ENCODE measurements around the gene OAF.

OAF gene

DNA sequence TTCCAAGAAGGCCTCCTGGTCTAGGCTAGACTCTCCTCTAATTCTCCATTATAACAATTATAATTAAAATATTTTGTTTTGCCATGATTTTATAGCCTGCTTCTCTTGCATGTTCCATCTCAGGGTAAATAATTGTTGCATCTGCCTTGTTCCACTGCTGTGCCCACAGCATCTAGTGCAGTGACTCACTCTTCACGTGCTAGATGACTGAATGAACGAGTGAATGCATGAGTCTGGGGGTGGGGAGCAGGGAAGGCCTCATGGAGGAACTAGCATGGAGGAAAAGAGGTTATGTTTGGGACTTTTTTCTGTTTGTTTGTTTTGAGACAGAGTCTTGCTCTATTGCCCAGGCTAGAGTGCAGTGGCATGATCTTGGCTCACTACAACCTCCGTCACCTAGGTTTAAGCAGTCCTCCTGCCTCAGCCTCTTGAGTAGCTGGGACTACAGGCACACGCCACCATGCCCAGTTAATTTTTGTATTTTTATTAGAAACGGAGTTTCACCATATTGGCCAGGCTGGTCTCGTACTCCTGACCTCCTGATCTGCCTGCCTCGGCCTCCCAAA lies 5.2 kb upstream of the OAF start:
- DNase-seq (ENCODE audit: low spot score), result no peak

DNA sequence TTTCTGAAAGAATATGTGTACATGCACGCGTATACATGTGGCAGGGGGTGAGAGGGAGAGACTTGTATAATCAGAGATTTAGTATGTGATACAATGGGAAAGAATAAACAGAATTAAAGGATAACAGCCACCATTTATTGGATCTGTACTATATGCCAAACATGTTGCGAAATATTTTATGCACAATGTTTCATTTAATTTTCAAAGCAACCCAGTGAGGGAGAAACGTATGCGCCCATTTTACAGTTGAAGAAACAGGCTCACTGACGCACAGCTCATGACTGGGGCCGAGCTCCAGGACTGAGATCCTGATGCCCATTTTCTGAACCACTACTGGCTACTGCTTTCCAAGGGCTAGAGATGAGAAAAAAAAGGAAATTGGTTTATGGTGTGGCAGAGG lies 3.3 kb upstream of the OAF start:
- DNase-seq (ENCODE audit: low spot score), result no peak

DNA sequence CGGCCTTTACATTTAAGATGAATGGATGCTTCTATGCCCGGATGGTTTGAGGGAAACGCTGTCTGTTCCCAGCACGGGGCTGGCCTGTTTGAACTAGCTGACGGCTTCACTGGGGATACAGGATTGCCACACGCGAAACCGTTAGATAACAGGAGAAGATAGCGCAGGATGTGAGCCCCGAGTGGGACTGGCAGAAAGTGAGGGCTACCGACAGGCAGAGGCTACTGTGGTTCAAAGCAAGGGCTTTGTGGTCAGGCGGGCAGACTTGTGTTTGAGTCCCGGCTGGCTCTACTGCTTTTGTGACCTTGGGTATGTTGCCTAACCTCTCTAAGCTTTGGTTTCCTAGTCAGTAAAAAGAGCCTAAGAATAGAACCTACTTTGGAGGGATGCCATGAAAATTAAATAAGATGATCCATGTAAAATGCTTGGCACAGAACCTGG lies 2.8 kb upstream of the OAF start:
- DNase-seq (ENCODE audit: low spot score), result no peak

DNA sequence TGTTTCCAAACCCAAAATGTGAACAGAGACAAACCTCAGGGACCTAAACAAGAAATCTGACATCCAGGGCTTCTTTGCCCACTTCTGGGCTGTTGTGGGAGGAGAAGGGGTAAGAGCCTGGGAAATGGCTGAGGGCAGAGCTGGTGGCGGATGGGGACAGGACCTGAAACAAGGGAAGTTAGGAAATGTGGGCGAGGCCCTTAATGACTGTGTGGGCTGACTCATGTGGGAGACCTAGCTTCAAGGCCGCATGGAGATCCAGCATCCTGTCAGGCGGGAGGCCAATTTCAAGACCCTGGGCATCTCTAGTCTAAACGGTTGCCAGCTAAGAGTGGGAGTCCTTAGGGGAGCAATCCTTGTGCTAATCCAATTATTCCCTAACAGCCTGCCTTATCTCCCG lies 2.1 kb upstream of the OAF start:
- no peak for DNase-seq (ENCODE audit: low spot score)

DNA sequence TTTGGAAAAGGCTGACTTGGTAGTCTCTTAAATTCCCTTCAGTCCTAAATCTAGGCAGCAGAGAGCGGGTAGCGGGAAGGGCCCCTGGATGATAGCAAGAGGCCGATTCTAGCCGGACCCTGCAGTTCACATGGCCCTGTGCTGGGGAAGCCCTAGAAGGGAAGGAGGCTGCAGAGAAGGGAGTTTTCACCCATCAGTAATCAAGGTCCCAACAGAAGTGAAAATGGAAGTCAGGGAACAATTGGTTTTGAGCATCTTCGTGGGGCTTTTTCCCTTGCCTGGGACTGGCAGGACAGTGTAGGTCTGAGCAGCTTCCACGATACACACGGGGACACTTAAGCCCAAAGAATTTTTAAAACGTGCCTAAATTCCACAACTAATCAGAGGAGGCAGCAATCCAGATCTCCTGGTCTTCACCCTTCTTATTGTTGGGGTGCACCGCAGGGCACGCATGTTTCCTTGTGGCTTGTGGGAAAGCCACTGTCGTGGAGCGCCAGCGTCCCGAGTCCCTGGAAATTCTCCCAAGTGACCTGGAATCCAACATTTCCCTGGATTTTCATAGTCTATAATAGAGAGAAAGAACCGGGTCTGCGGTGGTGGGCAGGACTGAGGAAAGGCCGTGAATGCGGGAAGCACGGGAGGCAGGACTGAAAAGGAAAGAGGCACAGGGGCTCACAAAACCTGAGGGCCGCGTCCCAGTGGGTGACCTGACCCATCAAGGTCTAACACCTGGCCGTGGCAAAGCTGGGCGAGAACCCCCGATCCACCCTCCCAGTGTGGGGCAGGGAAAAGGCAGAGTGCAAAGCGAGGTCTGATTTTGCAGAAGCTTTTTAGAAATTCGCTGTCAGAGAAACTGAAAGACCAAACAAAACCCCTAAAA lies 846 bp upstream of the OAF start:
- no peak for DNase-seq (ENCODE audit: low spot score)

DNA sequence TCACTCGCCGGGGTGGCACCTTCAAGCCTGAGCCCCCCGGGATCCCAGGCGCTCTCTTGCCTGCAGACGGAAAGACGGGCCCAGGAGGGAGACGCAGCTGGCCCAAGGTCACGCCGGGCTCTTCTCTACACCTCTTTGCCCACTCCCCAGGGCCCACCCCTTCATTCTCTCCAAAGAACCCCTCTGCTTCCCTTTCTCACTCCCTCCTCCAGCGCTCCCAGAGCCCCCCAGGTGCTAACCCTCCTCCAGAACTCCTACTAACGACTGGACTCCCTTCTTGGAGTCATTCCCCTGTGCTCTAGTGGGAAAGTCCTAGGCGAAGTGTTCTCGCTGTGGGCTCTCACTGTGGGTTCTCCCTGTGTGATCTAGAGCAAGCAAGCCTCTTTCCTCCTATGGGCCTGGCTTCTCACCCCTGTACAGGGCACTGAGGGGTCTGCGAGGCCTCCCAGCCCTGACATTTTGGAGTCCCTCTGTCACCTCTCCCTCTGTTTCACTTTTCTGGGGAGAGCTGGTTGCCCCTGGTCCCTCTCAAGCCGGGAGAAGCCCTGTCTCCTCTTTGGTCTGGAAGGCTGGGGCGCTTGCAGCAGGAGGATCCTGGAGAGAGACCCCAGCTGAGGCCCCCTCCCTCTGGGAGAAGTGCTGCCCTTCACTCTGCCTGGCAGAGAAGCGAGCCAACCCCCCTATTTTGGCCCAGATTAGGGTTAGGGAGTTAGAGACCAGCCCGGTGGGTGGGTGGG lies 858 bp downstream of the OAF start:
- no peak for DNase-seq (ENCODE audit: low spot score)

DNA sequence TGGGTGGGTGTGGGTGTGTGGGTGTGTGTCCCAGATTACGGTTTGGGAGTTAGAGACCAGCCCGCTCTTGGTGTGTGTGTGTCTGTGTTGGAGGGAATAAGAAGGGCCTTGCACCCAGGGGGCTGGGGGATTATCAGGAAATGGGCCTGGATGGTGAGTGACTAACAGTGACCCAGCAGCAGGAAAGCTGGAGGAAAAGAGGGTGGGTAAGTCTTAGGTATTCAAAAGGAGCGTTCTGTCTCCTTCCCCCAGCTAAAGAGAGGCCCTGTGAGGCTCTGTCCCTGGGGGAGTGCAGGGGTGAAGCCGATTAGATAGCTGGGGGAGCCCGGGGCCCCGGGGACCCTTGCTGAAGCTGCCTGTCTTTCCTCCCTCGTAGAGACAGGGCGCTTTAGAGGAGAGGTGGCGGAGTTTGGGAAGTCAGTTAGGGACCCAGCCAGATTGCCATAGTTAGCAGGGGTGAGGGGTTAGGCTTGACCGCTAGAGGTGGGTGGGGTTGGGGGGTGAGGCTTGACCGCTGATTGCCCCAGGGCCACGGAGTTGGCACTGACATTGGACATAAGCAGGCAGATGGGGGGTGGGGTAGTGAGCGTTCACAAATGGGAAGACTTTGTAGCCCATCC lies 1.5 kb downstream of the OAF start:
- no peak for DNase-seq (ENCODE audit: low spot score)

DNA sequence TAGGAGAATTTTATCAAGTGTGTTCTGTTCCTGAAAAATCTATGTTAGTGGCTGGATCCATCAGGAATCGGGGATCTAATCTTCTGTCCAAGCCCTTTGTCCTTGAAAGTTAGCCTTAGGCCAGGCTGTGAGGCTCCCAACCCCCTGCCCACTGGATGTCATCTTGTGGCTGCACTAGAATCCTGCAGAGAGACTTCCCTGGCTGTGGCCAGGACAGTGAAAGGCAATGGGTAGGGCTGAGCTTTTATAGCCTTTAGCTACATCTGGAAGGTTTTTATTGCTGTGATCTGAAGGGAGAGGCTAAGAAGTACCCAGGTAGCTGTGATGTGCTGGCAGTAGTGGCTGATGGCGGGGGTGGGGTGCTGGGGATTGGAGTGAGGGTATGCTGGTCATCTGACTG lies 2.1 kb downstream of the OAF start:
- no peak for DNase-seq (ENCODE audit: low spot score)

DNA sequence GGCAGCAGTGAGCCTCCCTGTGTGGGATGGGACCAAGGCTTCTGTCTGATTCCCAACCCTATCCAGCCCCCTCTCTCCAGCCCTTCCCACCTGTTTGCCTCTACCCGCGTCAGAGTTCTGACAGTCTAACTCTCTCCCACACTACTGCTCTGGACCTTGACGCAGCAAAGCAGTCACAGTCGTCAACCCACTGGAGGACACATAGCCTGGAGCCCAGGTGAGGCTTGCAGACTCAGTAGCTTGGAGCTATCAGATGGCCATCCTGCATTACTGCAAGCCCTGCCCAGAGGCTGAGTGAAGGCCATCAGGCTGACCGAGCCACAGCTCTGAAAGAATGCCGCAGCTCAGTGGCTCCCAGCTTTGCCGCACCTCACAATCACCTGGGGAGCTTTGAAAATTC lies 3.7 kb downstream of the OAF start:
- DNase-seq (ENCODE audit: low spot score), result no peak

DNA sequence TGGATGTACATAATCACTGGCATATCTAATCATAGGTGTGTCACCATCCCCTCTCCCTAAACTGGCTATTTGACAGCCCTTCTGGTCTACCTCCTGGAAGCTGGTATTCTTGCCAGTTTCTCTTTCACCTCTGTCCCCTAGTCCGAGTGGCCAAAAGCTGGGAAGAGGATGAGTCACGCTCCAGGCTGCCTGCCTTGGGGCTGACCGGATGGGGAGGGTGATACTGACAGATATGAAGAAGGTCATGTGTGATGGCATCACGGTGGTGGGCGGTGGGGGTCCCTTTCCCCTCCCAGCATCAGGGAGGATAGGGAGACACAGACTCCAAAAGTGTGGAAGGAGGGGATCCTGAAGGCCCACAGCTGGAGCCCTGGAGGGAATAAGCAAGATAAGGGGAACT lies 4.8 kb downstream of the OAF start:
- DNase-seq (ENCODE audit: low spot score), result no peak

DNA sequence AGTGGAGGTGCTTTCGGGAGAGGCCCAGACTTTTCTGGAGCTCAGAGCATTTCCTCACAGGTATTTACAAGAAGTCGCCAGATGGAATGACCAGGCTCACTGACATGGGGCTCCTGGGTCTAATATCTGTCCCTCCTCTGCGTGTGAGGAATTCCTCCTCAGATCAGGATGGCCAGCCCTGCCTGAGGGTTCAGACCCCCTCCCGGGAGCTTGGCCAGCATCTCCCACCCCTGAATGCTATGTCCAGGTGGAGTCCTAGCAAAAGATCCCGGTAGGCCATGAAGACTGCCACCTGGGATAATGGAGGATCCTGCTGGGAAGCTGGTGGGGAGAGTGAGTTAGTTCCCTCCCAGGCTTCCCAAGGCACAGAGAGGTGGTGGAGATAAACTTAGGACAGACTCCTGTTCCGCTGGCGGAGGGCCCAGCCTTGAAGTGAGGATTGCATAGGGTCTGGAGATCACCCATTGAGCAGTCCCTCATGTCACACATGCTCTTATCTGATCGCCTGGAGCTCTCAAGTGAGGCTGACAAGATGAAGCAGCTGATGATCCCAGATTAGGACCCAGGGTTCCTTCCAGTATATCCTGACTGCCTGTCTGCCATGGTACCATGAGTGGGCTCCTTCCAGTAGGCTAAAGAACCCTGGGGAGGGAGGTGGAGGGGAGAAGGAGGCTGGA lies 5.7 kb downstream of the OAF start:
- no peak for DNase-seq (ENCODE audit: low spot score)

DNA sequence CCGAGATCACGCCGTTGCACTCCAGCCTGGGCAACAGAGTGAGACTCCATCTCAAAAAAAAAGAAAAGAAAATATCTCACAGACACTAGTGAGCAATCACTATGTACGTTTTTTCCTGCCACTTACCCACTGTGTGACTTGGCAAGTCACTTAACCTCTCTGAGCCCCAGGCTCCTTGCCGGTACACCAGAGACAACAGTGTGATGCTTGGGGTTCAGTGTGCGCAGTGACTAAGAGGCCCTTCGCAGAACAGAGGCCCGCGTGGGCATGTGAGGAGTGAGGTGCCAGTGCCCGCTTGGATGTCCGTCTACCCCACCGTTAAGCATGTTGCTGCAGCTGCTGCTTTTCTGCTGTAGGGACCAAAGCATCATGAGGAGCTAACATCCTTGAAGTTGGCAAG lies 6.7 kb downstream of the OAF start:
- no peak for DNase-seq (ENCODE audit: low spot score)

DNA sequence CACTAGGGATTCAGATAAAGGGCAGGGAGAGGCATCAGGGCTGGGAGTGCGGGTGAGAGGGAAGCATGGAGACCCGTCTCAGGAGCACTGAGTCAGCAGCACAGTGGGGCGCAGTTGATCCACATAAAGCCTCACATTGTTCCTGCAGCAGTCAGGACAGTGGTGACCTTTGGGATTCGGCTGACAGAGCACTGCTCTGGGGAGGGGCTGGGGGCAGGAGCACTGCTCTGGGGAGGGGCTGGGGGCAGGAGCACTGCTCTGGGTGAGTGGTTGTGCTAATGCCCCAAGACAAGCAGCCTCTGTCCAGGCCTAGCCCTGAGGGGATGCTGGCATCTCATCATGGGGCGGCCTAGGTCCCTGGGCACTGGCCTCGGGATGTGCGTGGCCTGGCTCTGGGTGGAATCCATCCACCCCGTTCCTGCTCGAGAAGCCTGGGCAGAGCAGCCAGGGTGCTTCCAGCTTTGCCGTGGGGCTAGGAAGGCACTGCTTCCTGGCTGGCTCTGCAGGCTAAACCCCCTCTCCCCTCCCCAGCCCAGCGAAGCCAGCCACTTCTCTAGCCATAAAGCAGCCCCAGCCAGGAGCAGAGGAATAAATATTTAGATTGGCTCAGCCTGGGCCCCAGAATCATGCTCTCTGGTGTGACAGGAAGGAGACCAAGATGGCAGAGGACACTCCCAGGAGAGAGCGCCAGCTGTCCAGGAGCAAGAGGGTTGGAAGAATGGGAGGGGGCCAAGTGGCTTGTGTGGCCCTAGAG lies 7.3 kb downstream of the OAF start:
- DNase-seq (ENCODE audit: low spot score), result no peak

DNA sequence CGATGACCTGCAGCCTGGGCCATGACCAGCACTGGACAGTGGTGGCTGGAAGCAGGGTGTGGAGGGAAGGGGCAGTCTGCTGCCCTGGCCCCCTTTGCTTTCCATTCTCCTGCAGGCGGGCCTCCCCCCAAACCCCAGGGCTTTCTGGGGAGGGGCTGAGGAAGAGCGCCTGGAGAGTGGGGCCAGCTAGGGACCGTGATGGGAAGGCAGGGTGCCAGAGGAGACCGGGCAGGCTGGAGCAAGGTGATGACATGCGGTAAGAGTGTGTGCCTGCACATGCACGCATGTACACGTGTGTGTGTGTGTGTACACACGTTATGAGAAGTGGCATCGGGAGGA lies 7.8 kb downstream of the OAF start:
- DNase-seq (ENCODE audit: low spot score), result no peak

DNA sequence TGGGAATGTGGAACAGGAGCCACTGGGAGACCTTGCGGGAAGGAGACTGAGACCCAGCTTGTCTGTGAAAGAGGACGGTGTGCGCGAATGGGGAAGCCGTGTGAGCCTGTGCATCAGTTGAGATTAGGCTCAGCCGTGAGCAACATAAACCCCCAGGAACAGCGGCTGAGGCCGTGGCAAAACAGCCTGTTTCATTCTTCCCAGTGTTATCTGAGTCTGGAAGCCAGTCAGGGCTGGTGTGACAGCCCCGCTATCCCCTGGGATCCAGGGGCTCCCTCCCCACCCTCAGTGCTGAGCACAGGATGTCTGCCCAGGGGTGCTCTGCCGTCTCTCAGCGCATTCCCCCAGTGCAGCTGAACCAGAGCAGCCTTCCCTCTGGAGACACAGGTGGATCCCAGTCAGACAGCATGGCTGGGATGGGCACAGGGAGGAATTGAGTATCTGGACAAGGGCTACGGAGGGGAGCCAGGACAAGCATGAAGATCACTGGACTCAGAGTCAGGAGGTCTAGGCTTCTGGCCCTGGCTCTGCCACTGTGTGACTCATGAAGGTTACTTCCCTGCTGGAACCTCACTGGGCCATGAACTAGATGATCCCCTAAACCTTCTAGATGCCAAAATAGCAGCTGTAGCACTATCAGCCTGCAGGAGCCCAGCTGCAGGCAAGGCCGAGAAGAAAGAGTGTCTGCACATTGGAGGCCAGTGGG lies 8.6 kb downstream of the OAF start:
- DNase-seq (ENCODE audit: low spot score), result no peak

DNA sequence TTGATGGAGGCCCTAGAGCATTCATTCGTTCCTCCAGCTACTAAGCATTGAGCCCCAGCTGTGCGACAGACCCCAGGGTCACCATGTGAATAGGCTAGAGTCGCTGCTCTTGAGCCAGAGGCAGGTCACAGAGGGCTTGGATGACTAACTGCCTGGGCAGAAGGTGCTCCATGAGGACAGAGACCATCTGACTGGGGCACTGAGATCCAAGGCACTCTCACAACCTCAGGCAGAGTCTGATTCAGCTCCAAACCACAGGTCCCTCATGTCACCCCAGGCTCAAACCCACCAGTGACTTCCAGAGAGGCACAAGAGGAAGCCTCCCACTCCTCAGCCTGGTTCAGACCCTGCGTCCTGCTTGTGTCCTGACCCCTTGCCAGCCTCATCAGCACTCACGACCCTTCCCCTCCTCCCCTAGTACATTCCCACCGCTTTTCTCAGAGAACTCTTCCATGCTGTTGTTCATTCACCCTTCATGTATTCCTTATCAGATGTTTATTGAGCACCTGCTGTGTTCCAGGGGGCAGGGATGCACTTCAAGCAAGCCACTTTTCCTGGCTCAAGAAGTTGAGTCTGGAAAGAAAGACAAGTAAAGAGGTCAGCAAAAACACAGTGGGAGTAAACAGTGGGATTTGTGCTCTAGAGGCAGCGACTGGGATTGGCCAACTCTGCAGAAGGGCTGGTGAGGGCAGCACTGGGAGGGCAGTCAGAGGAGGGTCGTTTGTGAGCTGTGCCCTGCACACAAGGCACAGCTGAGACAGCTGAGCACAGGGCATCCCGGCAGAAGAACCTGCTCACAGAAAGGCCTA lies 9.3 kb downstream of the OAF start:
- DNase-seq (ENCODE audit: low spot score), result no peak

DNA sequence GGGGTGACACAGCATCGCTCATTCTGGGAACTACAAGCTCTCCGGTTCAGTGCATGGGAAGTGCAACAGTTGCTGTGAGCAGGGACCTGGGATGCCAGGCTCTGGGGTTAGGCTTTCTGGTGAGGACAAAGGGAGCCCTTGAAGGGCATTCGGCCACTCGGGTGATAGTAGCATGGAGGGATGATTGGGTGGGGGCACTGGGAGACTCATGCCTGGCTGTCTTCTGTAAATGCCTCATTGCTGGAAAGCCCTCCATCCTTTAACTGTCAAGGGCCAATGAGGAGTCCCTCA lies 9.9 kb downstream of the OAF start:
- DNase-seq (ENCODE audit: low spot score), result no peak

DNA sequence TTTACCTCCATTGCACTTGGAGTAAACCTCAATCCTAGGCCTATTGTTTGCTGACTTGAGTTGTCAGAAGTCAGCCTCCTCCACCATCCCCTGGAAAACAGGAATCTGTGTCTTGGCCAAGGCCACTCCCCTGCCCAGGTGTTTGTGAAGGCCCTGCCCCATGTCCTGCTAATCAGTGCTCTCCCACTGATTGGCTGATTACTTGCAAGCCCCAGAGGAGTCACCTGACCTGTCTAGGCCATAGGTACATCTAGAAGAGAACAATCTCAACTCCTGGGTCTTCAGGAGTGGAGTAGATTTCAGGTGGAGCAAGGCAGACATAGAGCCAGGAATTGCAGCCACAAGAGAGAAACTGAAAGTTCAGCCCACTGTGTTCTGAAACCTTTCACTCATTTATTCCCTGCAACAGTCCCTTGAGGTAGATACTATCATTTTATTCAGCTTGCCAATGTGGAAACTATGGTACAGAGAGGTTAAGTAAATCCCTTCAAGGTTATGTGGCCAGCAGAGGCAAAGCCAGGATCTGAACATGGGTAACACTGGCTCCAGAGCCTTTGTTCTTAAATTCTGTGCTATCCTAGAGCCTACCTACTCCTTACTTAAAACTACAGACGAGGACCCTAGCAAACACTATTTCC lies 10.4 kb downstream of the OAF start:
- DNase-seq (ENCODE audit: low spot score), result no peak

DNA sequence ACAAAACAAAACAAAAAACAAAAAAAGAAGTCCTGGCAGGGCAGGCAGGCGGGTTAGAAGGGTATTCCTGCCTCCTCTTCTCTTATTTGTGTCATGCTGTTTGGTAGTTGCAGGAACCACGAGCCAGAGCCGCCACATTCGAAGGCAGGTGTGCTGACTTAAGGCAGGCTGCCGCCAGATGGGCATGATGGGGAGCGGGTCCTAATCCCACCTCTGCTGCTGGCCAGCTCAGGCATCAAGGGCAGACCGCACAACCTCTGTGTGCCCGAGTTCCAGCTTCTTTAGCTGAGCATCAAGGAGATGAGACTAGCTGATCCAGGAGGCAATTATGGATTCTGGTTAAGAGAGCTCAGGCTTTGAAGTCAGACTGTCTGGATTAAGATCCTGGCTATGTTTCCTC lies 12.1 kb downstream of the OAF start:
- DNase-seq (ENCODE audit: low spot score), result no peak

DNA sequence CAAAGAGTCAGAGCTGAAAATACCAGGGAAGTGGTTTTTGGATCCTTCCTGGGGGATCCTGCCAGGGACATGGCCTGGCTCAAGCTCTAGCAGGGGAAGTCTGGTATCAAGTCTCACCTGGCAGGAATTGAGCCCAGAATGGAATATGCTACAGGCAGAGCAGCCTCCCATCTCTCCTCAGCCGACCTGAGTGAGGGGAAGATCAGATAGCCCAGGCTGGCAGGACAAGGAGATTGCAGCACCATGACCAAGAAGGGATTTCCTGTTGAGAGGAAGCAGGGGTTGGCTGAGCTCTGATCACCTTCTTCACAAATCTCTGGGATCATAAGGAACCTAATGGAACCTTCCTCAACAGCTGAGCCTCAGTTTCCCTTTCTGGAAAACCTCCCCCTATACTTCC lies 13.0 kb downstream of the OAF start:
- DNase-seq (ENCODE audit: low spot score), result no peak
